SW 1271 (cell line): ENCODE results near the gene SPATA31A6.
"Not testable (repeated sequence)": the region's sequence is repeated elsewhere in the genome, so short reads cannot be mapped to it uniquely, and the experiment has no call there.

Source experiments
- DNase-seq, 2 experiments: peaks; one replicate each; lab custom pipeline; 2025; lab: John Stamatoyannopoulos, UW

SPATA31A6 gene

GRCh38 chr9:42183359-42183758, at the start of gene SPATA31A6:
TSS of gene SPATA31A6 (plus strand) at chr9:42183659. CDS start at chr9:42183688, 29 bp downstream.
- DNase-seq, result not testable (repeated sequence)

- not testable (repeated sequence) for DNase-seq
Measured at GRCh38 chr9:42160299-42160698, 23.2 kb upstream of the SPATA31A6 start.

GRCh38 chr9:42219861-42220260, 36.4 kb downstream of the SPATA31A6 start:
- DNase-seq, result peak in 1 of 2 experiments; percentile 54

GRCh38 chr9:42223230-42223629, 39.8 kb downstream of the SPATA31A6 start:
- DNase-seq, result peak in 1 of 2 experiments; percentile 43

- not testable (repeated sequence) for DNase-seq
Measured at GRCh38 chr9:42233031-42233430, 49.6 kb downstream of the SPATA31A6 start.

GRCh38 chr9:42234610-42235009, 51.2 kb downstream of the SPATA31A6 start:
- not testable (repeated sequence) for DNase-seq

GRCh38 chr9:42235352-42235991, 52.0 kb downstream of the SPATA31A6 start:
- not testable (repeated sequence) for DNase-seq

GRCh38 chr9:42236097-42236496, 52.6 kb downstream of the SPATA31A6 start:
- not testable (repeated sequence) for DNase-seq

GRCh38 chr9:42237381-42237780, 53.9 kb downstream of the SPATA31A6 start:
- peak in 1 of 2 experiments; percentile 14 for DNase-seq

GRCh38 chr9:42238862-42239261, 55.4 kb downstream of the SPATA31A6 start:
- DNase-seq, result not testable (repeated sequence)
